ENCODE measurements around the gene XRCC5. TPM values are rescaled to one million over a fixed set of nuclear protein-coding genes. Genes with fewer than 3 reads are reported as not detected.

Gene XRCC5
- total RNA-seq, 1 experiment from 2014 or later, result 618 TPM

DNA sequence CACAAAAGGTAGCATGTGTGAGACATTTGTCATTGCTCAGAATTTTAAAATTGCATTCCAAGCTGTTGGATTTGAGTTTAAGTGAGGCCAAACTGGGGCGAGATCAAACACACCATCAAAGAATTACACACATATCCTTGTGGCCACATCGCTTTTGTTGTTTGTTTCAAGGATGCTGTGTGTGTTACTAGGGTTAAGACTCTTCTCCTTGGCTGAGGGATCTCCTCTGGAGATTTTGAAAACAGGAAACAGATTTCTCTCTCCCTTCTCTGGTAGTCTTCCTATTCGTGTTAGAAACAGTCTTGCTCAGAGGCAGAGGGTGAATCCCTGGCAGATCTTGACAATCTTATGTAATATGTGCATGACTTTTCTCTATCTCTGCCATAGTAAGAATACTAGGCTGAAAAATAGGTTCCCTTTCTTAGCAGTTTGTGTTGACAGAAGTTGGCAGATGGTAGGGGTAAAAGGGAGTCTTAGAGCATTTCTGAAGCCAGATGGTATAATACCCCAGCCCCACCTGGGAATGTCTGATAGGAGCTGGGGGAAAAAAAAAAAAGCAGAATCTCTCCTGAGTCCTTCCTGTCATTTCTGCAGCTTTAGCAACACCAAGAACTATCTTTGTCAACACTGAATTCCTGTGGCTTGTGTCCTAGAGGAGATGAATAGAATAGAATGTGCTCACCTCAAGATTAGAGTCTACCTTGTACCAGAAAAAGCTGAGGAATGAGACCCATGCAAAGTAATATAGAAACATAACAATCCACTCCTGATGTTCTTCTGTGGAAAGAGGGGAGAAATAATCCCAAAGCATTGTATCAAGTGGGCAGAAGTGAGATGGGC lies 101.8 kb downstream of the XRCC5 start:
- WGBS (ENCODE audit: extremely low coverage, insufficient read length, low lambda C conversion rate), result no CpG with 5 or more reads among the region's 3 CpGs
- H3K36me3 Mint-ChIP-seq (ENCODE audit: insufficient read depth in 1 of 3, low read depth in 3 of 3), result peaks cover 8 to 32% (median 18%) of the 10 kb centered on the region in 3 experiments; a peak in 5 of 7 replicates
- Histone ChIP-seq H3K27ac (ENCODE audit: insufficient read length, low read depth, low read length) (no peak overlapping the region), H4K91ac (ENCODE audit: insufficient read length, low read depth, low read length) (no peak overlapping the region), H3K23ac (ENCODE audit: insufficient read length, low read depth, low read length) (no peak overlapping the region), H3K23me2 (ENCODE audit: insufficient read length, low read depth, low read length, poor library complexity, severe bottlenecking) (no peaks in the 10 kb centered on the region), H3K4me2 (ENCODE audit: insufficient read depth, insufficient read length, low read length) (no peak overlapping the region), H3K14ac (ENCODE audit: insufficient read depth, low read length) (no peak overlapping the region), H3K9me3 (ENCODE audit: control insufficient read depth, low read depth, low read length) (no peaks in the 10 kb centered on the region), H2BK12ac (ENCODE audit: insufficient read length, low read depth, low read length) (no peak overlapping the region), H4K8ac (replicated peaks; ENCODE audit: insufficient read length, low read depth, low read length) (no peak overlapping the region), H3K56ac (ENCODE audit: insufficient read length, low read depth, low read length) (no peak overlapping the region), H4K5ac (ENCODE audit: insufficient read length, low read depth, low read length) (no peak overlapping the region), H3K4me1 (ENCODE audit: insufficient read depth, low read length) (no peaks in the 10 kb centered on the region), H2AFZ (ENCODE audit: low read length) (no peak overlapping the region), H2BK120ac (ENCODE audit: low read depth, low read length, poor library complexity, severe bottlenecking) (no peak overlapping the region), H4K20me1 (ENCODE audit: control insufficient read depth, insufficient read depth, insufficient read length) (peaks cover 2% of the 10 kb centered on the region), H3K18ac (ENCODE audit: insufficient read length, low read depth, low read length) (no peak overlapping the region), H3K9ac (ENCODE audit: extremely low read depth, insufficient read length, low read length) (no peak overlapping the region), H2BK15ac (ENCODE audit: low read depth, low read length) (no peak overlapping the region), H3K27me3 (ENCODE audit: insufficient read depth, low read length) (no peaks in the 10 kb centered on the region), H3K79me2 (ENCODE audit: insufficient read depth, low read length) (no peaks in the 10 kb centered on the region), H2BK20ac (ENCODE audit: low read depth, low read length, poor library complexity, severe bottlenecking) (no peak overlapping the region), H3T11ph (ENCODE audit: low read length) (no peak overlapping the region), H3K4ac (ENCODE audit: low read depth, low read length) (no peak overlapping the region), H2AK5ac (ENCODE audit: insufficient read length, low read length) (no peak overlapping the region), H2BK5ac (ENCODE audit: insufficient read length, low read length) (no peak overlapping the region), H3K79me1 (ENCODE audit: insufficient read depth, low read depth, low read length, poor library complexity, severe bottlenecking) (no peaks in the 10 kb centered on the region)
- TF ChIP-seq, protein P1, sequence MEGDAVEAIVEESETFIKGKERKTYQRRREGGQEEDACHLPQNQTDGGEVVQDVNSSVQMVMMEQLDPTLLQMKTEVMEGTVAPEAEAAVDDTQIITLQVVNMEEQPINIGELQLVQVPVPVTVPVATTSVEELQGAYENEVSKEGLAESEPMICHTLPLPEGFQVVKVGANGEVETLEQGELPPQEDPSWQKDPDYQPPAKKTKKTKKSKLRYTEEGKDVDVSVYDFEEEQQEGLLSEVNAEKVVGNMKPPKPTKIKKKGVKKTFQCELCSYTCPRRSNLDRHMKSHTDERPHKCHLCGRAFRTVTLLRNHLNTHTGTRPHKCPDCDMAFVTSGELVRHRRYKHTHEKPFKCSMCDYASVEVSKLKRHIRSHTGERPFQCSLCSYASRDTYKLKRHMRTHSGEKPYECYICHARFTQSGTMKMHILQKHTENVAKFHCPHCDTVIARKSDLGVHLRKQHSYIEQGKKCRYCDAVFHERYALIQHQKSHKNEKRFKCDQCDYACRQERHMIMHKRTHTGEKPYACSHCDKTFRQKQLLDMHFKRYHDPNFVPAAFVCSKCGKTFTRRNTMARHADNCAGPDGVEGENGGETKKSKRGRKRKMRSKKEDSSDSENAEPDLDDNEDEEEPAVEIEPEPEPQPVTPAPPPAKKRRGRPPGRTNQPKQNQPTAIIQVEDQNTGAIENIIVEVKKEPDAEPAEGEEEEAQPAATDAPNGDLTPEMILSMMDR (conservative IDR thresholded peaks at IDR 0.05), result no peak
- peak overlapping the region in 1 of 3 experiments; percentile 21; a peak in 1 of 7 replicates for H3K27ac Mint-ChIP-seq
- DNase-seq, result no peak
- no peaks in the 10 kb centered on the region for H3K27me3 Mint-ChIP-seq (ENCODE audit: low read depth)
- H3K4me3 Mint-ChIP-seq, result no peak overlapping the region
- H3K4me1 Mint-ChIP-seq, result peaks cover 0 to 4% of the 10 kb centered on the region in 2 experiments; a peak in 1 of 4 replicates
- H3K9me3 Mint-ChIP-seq, result no peaks in the 10 kb centered on the region
